ENCODE results near the gene DAPK2. TPM values are rescaled to one million over a fixed set of nuclear protein-coding genes. Genes with fewer than 3 reads are reported as not detected.

DAPK2 gene
- total RNA-seq, 4 donors from 2014 or later, result 45.1 to 244 (median 107) TPM

- 83 to 89% methylated on average over 1 to 7 of the region's 7 CpGs for WGBS, 2 donors (ENCODE audit: low coverage in 1 of 2)
- in situ Hi-C loops (cut with MboI; ENCODE audit: low pct_ligation_motif_present in 1 of 4, low pct_unique_long_range_greater_than_20kb in 1 of 4, low sequenced_read_pairs in 3 of 4) (no loop called here), intact Hi-C loops (cut with DNase I; ENCODE audit: low total_unique reads) (no loop called here)
- Histone ChIP-seq H3K9me3 (no peaks in the 10 kb centered on the region), H3K27me3 (no peaks in the 10 kb centered on the region), H3K36me3 (no peaks in the 10 kb centered on the region), H3K4me3 (no peak overlapping the region), H3K4me1 (peaks cover 7 to 27% (median 12%) of the 10 kb centered on the region in 4 donors), H3K27ac (no peak overlapping the region)
- no peak for TF ChIP-seq CTCF (IDR thresholded peaks at IDR 0.05)
- TF ChIP-seq POLR2AphosphoS5 (IDR thresholded peaks at IDR 0.05), result no peak
- no peak for TF ChIP-seq POLR2A (IDR thresholded peaks at IDR 0.05)
- TF ChIP-seq EP300 (IDR thresholded peaks at IDR 0.05; ENCODE audit: low read depth), result no peak
- DNase-seq, result peak; percentile 2
Observed at GRCh38 chr15:63982381-63982854, 63.9 kb downstream of the DAPK2 start.

GRCh38 chr15:63981596-63982320, 64.5 kb downstream of the DAPK2 start:
- H3K4me1 ChIP-seq, result peaks cover 7 to 27% (median 10%) of the 10 kb centered on the region in 4 donors
- no peak for DNase-seq
- TF ChIP-seq POLR2AphosphoS5 (IDR thresholded peaks at IDR 0.05) (no peak), EP300 (IDR thresholded peaks at IDR 0.05; ENCODE audit: low read depth) (no peak), POLR2A (IDR thresholded peaks at IDR 0.05) (no peak), CTCF (IDR thresholded peaks at IDR 0.05) (no peak)
- WGBS, 2 donors (ENCODE audit: low coverage in 1 of 2), result 85 to 93% methylated on average over 6 to 13 of the region's 13 CpGs
- no peak overlapping the region for H3K4me3 ChIP-seq
- no peaks in the 10 kb centered on the region for H3K36me3 ChIP-seq
- H3K27ac ChIP-seq, result no peak overlapping the region
- in situ Hi-C loops (cut with MboI; ENCODE audit: low pct_ligation_motif_present in 1 of 4, low pct_unique_long_range_greater_than_20kb in 1 of 4, low sequenced_read_pairs in 3 of 4) (no loop called here), intact Hi-C loops (cut with DNase I; ENCODE audit: low total_unique reads) (no loop called here)
- H3K9me3 ChIP-seq, result no peaks in the 10 kb centered on the region
- no peaks in the 10 kb centered on the region for H3K27me3 ChIP-seq

- no peak for DNase-seq
- Histone ChIP-seq H3K27ac (peak overlapping the region in 3 of 4 donors; percentile 46 to 52 (median 48)), H3K36me3 (no peaks in the 10 kb centered on the region), H3K9me3 (no peaks in the 10 kb centered on the region), H3K4me3 (no peak overlapping the region), H3K27me3 (no peaks in the 10 kb centered on the region), H3K4me1 (peaks cover 7 to 16% (median 10%) of the 10 kb centered on the region in 4 donors)
- 51% methylated on average over 5 of the region's 6 CpGs; no CpG with 5 or more reads in 1 of the 2 donors for WGBS, 2 donors (ENCODE audit: low coverage in 1 of 2)
- intact Hi-C loops (cut with DNase I; ENCODE audit: low total_unique reads) (no loop called here), in situ Hi-C loops (cut with MboI; ENCODE audit: low pct_ligation_motif_present in 1 of 4, low pct_unique_long_range_greater_than_20kb in 1 of 4, low sequenced_read_pairs in 3 of 4) (no loop called here)
- no peak for TF ChIP-seq POLR2A (IDR thresholded peaks at IDR 0.05)
- no peak for TF ChIP-seq POLR2AphosphoS5 (IDR thresholded peaks at IDR 0.05)
- no peak for TF ChIP-seq EP300 (IDR thresholded peaks at IDR 0.05; ENCODE audit: low read depth)
- no peak for TF ChIP-seq CTCF (IDR thresholded peaks at IDR 0.05)
Observed at GRCh38 chr15:63979262-63979793, 67.0 kb downstream of the DAPK2 start.

- WGBS, 2 donors (ENCODE audit: low coverage in 1 of 2), result 29 to 63% methylated on average over 1 to 4 of the region's 4 CpGs
- Histone ChIP-seq H3K9me3 (no peaks in the 10 kb centered on the region), H3K4me3 (no peak overlapping the region), H3K27ac (peak overlapping the region; percentile 19 to 52 (median 47)), H3K4me1 (peaks cover 7 to 16% (median 11%) of the 10 kb centered on the region in 4 donors), H3K27me3 (no peaks in the 10 kb centered on the region), H3K36me3 (no peaks in the 10 kb centered on the region)
- intact Hi-C loops (cut with DNase I; ENCODE audit: low total_unique reads) (no loop called here), in situ Hi-C loops (cut with MboI; ENCODE audit: low pct_ligation_motif_present in 1 of 4, low pct_unique_long_range_greater_than_20kb in 1 of 4, low sequenced_read_pairs in 3 of 4) (no loop called here)
- no peak for DNase-seq
- no peak for TF ChIP-seq POLR2A (IDR thresholded peaks at IDR 0.05)
Observed at GRCh38 chr15:63978511-63979261, 67.6 kb downstream of the DAPK2 start.

Data from transverse colon (tissue), 4 donors.